Measurements from ENCODE around the gene CTTNBP2NL.
"Not testable (repeated sequence)": the region's sequence is repeated elsewhere in the genome, so short reads cannot be mapped to it uniquely, and the experiment has no call there.

CTTNBP2NL gene

DNA sequence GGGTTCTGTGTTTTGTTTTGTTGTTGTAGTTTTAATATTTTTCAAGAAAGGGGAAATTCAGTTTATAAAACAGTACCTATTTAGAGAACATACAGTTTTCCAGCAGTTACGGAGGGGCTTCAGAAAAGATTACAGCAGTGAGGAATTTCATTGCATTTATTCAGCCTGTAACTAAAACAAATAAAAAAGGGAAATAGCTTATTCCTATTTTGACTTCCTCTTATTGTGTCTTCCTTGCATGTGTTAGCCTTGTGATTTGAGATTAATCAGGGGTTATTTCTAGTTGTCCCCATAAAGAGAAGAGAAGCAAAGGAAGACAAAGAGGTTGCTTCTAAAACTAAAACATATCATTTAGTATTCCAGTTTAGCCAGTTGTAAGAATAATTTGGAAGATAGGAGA, 35.0 kb downstream of the CTTNBP2NL start:
- no peak overlapping the region for H3K4me3 Mint-ChIP-seq
- ATAC-seq (replicated peaks) (no peak), DNase-seq (no peak)
- H3K27me3 Mint-ChIP-seq = no peaks in the 10 kb centered on the region
- H3K36me3 Mint-ChIP-seq = peaks cover 2 to 7% of the 10 kb centered on the region in 2 donors
- H3K9me3 Mint-ChIP-seq = no peaks in the 10 kb centered on the region
- H3K27ac Mint-ChIP-seq = no peak overlapping the region
- H3K4me1 Mint-ChIP-seq = peaks cover 8% of the 10 kb centered on the region in 2 donors

DNA sequence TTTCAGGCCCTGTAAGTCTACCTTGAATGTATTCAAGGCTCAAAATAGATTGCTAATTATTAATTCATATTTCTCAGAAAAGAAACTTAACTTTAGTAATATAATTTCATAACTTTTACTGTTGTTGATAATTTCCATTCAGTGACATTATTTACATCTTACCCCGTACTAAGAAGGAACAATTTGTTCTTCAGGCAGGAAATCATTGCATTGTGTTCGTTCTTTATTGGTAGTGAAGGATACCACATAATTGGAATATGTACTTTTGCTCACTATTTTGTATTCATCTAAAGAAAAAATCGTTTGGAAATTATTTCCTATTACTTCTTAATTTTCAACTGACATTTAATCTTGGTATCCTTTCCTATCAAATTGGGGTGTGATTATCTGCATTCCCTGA, 39.4 kb downstream of the CTTNBP2NL start:
- no peak for ATAC-seq (replicated peaks)
- Mint-ChIP-seq H3K27ac (no peak overlapping the region), H3K27me3 (peaks cover 0 to 4% of the 10 kb centered on the region in 2 donors), H3K4me3 (no peak overlapping the region), H3K36me3 (peaks cover 2 to 14% of the 10 kb centered on the region in 2 donors), H3K9me3 (peaks cover 0 to 3% of the 10 kb centered on the region in 2 donors), H3K4me1 (peaks cover 8 to 14% of the 10 kb centered on the region in 2 donors)
- DNase-seq = no peak

DNA sequence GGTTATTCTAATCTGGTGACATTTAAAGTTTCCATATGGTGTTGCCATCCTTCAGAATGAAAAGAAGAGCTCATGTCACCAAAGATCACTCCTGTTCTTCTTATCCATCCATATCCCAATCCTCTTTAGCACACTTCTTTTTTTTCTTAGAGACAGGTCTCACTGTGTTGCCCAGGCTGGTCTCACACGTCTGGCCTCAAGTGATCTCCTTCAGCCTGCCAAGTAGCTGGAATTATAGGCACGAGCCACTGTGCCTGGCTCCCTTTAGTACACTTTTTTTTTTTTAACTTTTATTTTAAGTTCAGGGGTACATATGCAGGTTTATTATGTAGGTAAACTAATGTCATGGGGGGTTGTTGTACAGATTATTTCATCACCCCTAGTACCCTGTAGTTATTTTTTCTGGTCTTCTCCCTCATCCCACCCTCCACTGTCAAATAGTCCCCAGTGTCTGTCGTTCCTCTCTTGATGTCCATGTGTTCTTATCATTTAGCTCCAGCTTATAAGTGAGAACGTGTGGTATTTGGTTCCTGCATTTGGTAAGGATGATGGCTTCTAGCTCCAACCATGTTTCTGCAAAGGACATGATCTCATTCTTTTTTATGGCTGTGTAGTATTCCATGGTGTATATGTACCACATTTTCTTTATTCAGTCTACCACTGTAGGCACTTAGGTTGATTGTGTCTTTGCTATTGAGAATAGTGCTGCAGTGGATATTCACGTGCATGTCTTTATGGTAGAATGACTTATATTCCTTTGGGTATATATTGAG, 40.6 kb downstream of the CTTNBP2NL start:
- peaks cover 0 to 3% of the 10 kb centered on the region in 2 donors for H3K9me3 Mint-ChIP-seq
- DNase-seq (no peak), ATAC-seq (replicated peaks) (no peak)
- no peak overlapping the region for H3K27ac Mint-ChIP-seq
- peaks cover 0 to 8% of the 10 kb centered on the region in 2 donors for H3K4me1 Mint-ChIP-seq
- H3K27me3 Mint-ChIP-seq = peaks cover 0 to 4% of the 10 kb centered on the region in 2 donors
- no peak overlapping the region for H3K4me3 Mint-ChIP-seq
- peaks cover 2 to 14% of the 10 kb centered on the region in 2 donors for H3K36me3 Mint-ChIP-seq

DNA sequence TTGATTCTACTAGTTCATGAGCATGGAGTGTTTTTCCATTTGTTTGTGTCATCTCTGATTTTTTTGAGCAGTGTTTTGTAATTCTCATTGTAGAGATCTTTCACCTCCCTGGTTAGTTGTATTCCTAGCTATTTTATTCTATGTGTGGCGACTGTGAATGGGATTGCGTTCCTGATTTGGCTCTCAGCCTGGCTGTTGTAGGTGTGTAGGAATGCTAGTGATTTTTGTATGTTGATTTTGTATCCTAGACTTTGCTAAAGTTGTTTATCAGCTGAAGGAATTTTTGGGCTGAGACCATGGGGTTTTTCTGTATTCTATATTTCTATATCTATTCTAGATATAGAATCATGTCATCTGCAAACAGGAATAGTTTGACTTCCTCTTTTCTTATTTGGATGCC, 42.1 kb downstream of the CTTNBP2NL start:
- ATAC-seq (replicated peaks); H3K27ac Mint-ChIP-seq; DNase-seq; H3K4me1 Mint-ChIP-seq; H3K4me3 Mint-ChIP-seq; H3K9me3 Mint-ChIP-seq; H3K27me3 Mint-ChIP-seq: not testable (repeated sequence)
- H3K36me3 Mint-ChIP-seq = peaks cover 2 to 14% of the 10 kb centered on the region in 2 donors

DNA sequence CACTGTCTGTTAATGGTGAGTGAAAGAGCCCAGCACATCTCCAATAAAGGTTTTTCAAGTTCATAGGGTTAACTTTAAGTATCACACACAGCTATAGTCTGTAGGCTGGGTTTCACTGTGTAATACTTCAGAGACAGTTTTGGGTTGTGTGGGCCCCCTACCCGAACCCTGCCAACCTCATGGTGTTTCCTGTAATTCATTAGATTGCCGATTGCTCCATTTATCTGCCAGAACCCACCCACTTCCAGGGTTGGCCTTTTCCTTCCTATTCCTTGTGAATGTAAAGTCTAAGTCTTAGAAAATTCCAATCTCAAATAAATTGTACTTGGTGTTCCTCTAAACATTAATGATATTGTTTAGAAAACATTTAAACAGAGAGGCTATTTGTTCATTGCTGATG, 43.6 kb downstream of the CTTNBP2NL start:
- H3K4me3 Mint-ChIP-seq = no peak overlapping the region
- peaks cover 0 to 3% of the 10 kb centered on the region in 2 donors for H3K9me3 Mint-ChIP-seq
- peaks cover 0 to 4% of the 10 kb centered on the region in 2 donors for H3K27me3 Mint-ChIP-seq
- ATAC-seq (replicated peaks) (no peak), DNase-seq (no peak)
- H3K4me1 Mint-ChIP-seq = peaks cover 0 to 6% of the 10 kb centered on the region in 2 donors
- no peak overlapping the region for H3K27ac Mint-ChIP-seq
- H3K36me3 Mint-ChIP-seq = peaks cover 2 to 9% of the 10 kb centered on the region in 2 donors

DNA sequence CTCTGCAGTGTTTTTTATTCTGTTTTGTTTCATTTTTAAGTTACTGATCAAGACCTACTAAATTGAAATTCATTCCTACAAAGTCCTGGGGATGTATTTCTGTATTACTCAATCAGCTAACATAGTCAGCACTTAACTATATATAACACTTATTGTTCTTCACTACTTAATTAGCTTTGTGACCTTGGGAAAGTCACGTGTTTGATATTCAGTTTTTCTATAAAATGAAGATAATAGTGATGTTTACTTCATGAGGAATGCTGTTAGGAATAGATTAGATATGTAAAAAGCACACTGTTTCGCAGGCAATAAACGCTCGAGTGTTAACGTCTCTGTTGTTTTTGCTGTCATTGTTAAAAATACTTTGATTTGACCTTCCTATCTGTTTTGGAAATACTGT, 44.6 kb downstream of the CTTNBP2NL start:
- ATAC-seq (replicated peaks) (no peak), DNase-seq (no peak)
- Mint-ChIP-seq H3K36me3 (peaks cover 2 to 7% of the 10 kb centered on the region in 2 donors), H3K27ac (no peak overlapping the region), H3K4me1 (peaks cover 0 to 6% of the 10 kb centered on the region in 2 donors), H3K9me3 (peaks cover 0 to 3% of the 10 kb centered on the region in 2 donors), H3K27me3 (peaks cover 0 to 4% of the 10 kb centered on the region in 2 donors), H3K4me3 (no peak overlapping the region)

DNA sequence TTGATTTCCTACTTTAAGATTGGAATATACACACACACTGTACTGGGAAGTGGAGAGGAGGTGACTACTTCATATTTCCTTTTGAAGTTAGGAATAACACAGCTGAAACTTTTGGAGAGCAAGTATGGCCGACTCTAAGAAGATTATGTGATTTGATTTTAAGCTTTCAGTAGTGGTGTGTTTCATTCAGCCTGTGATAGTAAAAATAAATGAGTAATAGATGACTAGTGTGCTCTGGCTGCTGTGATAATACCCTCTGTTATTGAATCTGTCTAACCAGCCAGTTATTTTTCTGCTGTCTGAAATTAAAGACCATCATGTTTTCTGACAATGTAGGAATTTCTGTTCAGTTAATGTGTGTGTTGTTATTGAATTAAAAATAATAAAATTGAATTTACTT, 48.3 kb downstream of the CTTNBP2NL start:
- DNase-seq (no peak), ATAC-seq (replicated peaks) (no peak)
- Mint-ChIP-seq H3K4me3 (no peak overlapping the region), H3K36me3 (no peaks in the 10 kb centered on the region), H3K27me3 (no peaks in the 10 kb centered on the region), H3K27ac (no peak overlapping the region), H3K9me3 (no peaks in the 10 kb centered on the region), H3K4me1 (no peaks in the 10 kb centered on the region)

DNA sequence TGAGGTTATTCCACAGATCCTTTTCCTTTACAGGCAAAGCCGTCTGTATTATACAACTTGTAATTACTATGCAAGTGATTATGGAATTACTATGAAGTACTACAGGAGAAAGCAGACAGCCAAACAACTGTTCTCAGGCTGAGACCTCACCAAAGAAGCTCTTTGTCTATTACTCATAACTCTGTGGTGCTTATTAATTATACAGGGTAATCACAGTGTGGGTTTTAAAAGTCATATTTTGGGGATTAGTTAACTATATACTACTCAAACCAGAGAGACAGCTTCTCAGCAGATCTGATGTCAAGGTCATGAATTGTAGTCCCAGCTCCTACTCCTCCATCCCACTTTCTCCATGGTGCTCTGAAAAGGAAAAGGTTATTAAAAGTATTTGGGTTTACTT, 49.6 kb downstream of the CTTNBP2NL start:
- no peaks in the 10 kb centered on the region for H3K9me3 Mint-ChIP-seq
- no peak overlapping the region for H3K4me3 Mint-ChIP-seq
- no peak for DNase-seq
- no peaks in the 10 kb centered on the region for H3K27me3 Mint-ChIP-seq
- no peak overlapping the region for H3K27ac Mint-ChIP-seq
- no peaks in the 10 kb centered on the region for H3K4me1 Mint-ChIP-seq
- ATAC-seq (replicated peaks) = no peak
- H3K36me3 Mint-ChIP-seq = no peaks in the 10 kb centered on the region

DNA sequence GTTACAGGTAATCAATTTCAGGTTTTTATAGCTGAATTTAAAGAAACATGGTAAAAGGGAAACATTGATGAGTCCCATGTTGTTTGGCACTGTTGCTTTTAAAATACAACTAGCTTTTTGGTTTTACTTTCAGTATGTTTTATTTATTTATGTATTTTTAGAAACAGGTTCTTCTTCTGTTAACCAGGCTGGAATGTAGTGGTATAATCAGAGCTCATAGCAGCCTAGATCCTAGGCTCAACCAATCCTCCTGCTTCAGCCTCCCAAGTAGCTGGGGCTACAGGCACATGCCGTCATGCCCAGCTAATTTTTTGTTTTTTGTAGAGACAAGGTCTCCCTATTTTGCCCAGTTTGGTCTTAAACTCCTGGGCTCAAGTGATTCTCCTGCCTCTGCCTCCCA, 50.4 kb downstream of the CTTNBP2NL start:
- Mint-ChIP-seq H3K27ac (no peak overlapping the region), H3K4me3 (no peak overlapping the region), H3K27me3 (no peaks in the 10 kb centered on the region), H3K36me3 (no peaks in the 10 kb centered on the region), H3K9me3 (no peaks in the 10 kb centered on the region), H3K4me1 (no peaks in the 10 kb centered on the region)
- ATAC-seq (replicated peaks) (no peak), DNase-seq (no peak)

DNA sequence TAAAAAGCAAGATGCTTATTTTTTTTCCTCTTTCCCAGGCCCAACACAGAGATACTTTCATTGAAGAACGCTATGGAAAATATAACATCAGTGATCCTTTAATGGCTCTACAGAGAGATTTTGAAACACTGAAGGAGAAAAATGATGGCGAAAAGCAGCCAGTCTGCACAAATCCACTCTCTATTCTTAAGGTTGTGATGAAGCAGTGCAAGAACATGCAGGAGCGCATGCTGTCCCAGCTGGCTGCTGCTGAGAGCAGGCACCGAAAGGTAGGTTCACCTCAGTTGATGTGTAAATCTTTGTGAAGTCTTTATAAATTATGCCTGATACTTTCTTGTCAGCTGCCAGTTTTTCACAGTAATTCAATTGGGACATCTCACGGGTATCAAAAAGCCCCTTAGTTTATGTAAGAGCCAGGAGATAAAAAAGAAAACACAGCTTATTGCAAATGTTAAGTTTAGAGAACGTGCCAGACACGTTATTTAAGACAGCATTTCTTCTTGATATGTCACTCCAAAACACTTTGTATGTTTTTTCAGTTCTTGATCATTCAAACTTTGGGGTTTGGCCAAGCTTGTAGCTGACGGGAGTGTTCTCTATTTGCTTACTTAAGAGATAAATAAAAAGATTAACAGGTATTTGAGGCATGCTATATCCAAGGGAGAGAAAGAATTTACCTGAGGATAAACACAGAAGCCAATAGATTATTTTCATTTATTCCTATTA, 53.1 kb downstream of the CTTNBP2NL start:
- ATAC-seq (replicated peaks) = no peak
- Mint-ChIP-seq H3K4me1 (no peaks in the 10 kb centered on the region), H3K9me3 (no peaks in the 10 kb centered on the region), H3K27me3 (no peaks in the 10 kb centered on the region), H3K4me3 (no peak overlapping the region), H3K27ac (no peak overlapping the region), H3K36me3 (peaks cover 0 to 2% of the 10 kb centered on the region in 2 donors)
- DNase-seq = no peak

DNA sequence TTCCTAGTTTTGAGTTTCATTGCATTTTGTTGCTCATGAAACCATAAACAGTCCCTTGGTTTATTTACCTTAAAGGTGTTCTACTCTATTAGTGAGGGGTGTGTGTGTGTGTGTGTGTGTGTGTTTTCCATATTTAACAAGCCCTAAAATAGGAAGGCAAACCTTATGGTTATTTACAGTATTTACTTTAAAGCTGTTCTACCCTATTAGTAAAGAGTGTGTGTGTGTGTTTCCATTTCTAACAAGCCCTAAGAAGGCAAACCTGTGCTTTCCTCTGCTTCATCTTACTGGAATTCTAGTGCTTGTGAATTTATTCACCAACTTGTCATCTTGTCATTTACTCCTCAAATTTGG, 53.6 kb downstream of the CTTNBP2NL start:
- Mint-ChIP-seq H3K4me1 (no peaks in the 10 kb centered on the region), H3K27me3 (no peaks in the 10 kb centered on the region), H3K4me3 (no peak overlapping the region), H3K9me3 (no peaks in the 10 kb centered on the region), H3K36me3 (peaks cover 0 to 5% of the 10 kb centered on the region in 2 donors), H3K27ac (no peak overlapping the region)
- no peak for ATAC-seq (replicated peaks)
- DNase-seq = no peak

DNA sequence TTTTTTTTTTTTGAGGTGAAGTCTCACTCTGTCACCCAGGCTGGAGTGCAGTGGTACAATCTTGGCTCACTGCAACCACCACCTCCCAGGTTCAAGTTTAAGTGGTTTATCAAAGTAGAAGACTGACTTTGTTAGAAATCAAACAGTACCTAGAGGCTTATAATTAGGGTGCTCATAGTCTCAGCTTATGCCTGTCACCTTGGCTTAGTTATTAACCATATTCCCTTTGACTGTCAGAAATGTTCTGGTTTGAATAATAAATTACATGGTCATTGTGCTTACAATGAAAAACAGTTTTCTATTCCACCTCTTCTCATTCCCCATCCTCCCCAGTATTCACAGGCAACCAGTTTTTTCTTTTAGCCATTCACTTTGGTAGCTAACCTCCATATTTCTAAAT, 54.8 kb downstream of the CTTNBP2NL start:
- Mint-ChIP-seq H3K9me3 (no peaks in the 10 kb centered on the region), H3K36me3 (peaks cover 2 to 8% of the 10 kb centered on the region in 2 donors), H3K4me3 (no peak overlapping the region), H3K27me3 (no peaks in the 10 kb centered on the region), H3K27ac (no peak overlapping the region), H3K4me1 (no peaks in the 10 kb centered on the region)
- no peak for DNase-seq
- no peak for ATAC-seq (replicated peaks)

DNA sequence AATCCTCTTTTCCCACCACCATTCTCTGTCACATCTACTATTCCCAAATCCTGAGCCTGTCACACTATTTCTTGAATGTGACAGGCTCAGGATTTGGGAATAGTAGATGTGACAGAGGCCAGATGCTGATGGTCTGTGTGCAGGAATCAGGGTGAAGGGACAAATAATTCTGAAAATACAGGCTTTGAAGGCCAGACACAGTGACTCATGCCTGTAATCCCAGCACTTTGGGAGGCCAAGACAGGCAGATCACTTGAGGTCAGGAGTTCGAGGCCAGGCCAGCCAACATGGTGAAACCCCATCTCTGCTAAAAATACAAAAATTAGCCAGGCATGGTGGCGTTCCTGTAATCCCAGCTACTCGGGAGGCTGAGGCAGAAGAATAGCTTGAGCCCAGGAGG, 55.3 kb downstream of the CTTNBP2NL start:
- not testable (repeated sequence) for H3K27me3 Mint-ChIP-seq; DNase-seq; H3K9me3 Mint-ChIP-seq; ATAC-seq (replicated peaks); H3K4me3 Mint-ChIP-seq; H3K27ac Mint-ChIP-seq; H3K4me1 Mint-ChIP-seq
- peaks cover 5 to 13% of the 10 kb centered on the region in 2 donors for H3K36me3 Mint-ChIP-seq

DNA sequence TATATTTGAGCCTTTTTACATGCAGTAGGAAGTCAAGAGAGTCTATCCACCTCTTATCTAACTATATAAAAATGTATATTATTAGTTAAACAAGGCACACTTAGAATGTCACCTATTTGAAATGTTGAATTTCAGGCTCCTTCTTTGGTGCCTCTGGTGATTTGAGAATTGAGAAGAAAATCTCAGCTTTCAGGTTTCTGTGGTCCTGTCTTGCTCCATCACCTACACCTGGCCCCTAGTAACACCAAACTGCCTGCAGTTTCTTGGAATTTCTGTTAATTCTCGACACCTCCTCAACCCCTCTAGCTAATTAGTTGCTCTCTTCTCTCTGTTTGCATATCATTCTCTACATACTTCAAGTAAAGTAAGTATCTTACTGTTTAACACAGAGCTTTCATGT, 57.9 kb downstream of the CTTNBP2NL start:
- H3K36me3 Mint-ChIP-seq = peaks cover 13 to 22% of the 10 kb centered on the region in 2 donors
- ATAC-seq (replicated peaks) (no peak), DNase-seq (no peak)
- peaks cover 7% of the 10 kb centered on the region in 2 donors for H3K27me3 Mint-ChIP-seq
- H3K27ac Mint-ChIP-seq = no peak overlapping the region
- no peaks in the 10 kb centered on the region for H3K9me3 Mint-ChIP-seq
- H3K4me1 Mint-ChIP-seq = no peaks in the 10 kb centered on the region
- H3K4me3 Mint-ChIP-seq = no peak overlapping the region

DNA sequence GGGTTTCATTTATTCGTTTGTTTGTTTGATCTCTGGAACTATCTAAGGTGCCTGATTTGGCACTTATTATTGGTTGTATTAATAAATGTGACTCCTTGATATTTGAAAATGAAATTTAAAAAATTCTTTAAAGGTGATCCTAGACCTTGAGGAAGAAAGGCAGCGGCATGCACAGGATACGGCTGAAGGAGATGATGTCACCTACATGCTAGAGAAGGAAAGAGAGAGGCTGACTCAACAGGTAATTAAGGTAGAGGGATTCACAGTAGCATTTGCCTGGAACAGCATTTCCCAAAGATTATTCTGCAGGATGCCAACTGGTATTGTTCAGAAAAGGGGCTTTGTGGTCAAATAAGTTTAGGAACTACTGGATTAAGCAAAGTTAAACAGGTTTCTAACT, 58.3 kb downstream of the CTTNBP2NL start:
- no peak for DNase-seq
- Mint-ChIP-seq H3K27me3 (peaks cover 7% of the 10 kb centered on the region in 2 donors), H3K4me3 (no peak overlapping the region), H3K4me1 (no peaks in the 10 kb centered on the region), H3K9me3 (no peaks in the 10 kb centered on the region), H3K36me3 (peaks cover 13 to 22% of the 10 kb centered on the region in 2 donors), H3K27ac (no peak overlapping the region)
- ATAC-seq (replicated peaks) = no peak

Data from stimulated activated naive B cell treated with anti-CD40 and anti-IgM and Interleukin-4, amounts not matched to agents 10 μg/mL and 1 μg/mL and 100 μg/mL, for 72 hours (primary cell).